ES-I3 (cell line): ENCODE results near the gene PDS5B.

Experiments
- H3K36me3 ChIP-seq: 2 replicates; pipeline ENCODE4 v1.6.1; 2013; ENCODE audit warnings: mild to moderate bottlenecking, low read length, control low read depth, moderate library complexity; ENCODE audit not compliant: insufficient read depth
- H3K4me1 ChIP-seq: 2 replicates; pipeline ENCODE4 v1.6.1; 2013; ENCODE audit warnings: mild to moderate bottlenecking, control low read depth, low read length; ENCODE audit not compliant: insufficient read depth
- H3K9ac ChIP-seq: 2 replicates; pipeline ENCODE4 v1.6.1; 2013; ENCODE audit warnings: low read depth, mild to moderate bottlenecking, low read length, moderate library complexity
- H3K9me3 ChIP-seq: 2 replicates; pipeline ENCODE4 v1.6.1; 2013; ENCODE audit warnings: mild to moderate bottlenecking, low read length, moderate library complexity; ENCODE audit not compliant: control insufficient read depth, insufficient read depth

PDS5B gene

GRCh38 chr13:32734511-32734910 lies 148.3 kb downstream of the PDS5B start:
- peaks cover 8% of the 10 kb centered on the region; the same call in 1 of the 2 replicates for H3K4me1 ChIP-seq
- no peak overlapping the region for H3K9ac ChIP-seq
- H3K9me3 ChIP-seq: no peaks in the 10 kb centered on the region
- no peaks in the 10 kb centered on the region for H3K36me3 ChIP-seq

- no peak overlapping the region for H3K9ac ChIP-seq
- H3K4me1 ChIP-seq: peaks cover 7% of the 10 kb centered on the region; the same call in 1 of the 2 replicates
- H3K9me3 ChIP-seq: no peaks in the 10 kb centered on the region
- H3K36me3 ChIP-seq: no peaks in the 10 kb centered on the region
Observed at GRCh38 chr13:32735859-32736258, 149.6 kb downstream of the PDS5B start.

- Histone ChIP-seq H3K36me3 (no peaks in the 10 kb centered on the region), H3K4me1 (no peaks in the 10 kb centered on the region), H3K9ac (no peak overlapping the region), H3K9me3 (no peaks in the 10 kb centered on the region)
Observed at GRCh38 chr13:32736648-32737047, 150.4 kb downstream of the PDS5B start.

GRCh38 chr13:32737111-32737571 lies 150.9 kb downstream of the PDS5B start:
- no peaks in the 10 kb centered on the region for H3K4me1 ChIP-seq
- no peak overlapping the region for H3K9ac ChIP-seq
- H3K9me3 ChIP-seq: no peaks in the 10 kb centered on the region
- H3K36me3 ChIP-seq: no peaks in the 10 kb centered on the region

GRCh38 chr13:32737679-32738078 lies 151.4 kb downstream of the PDS5B start:
- no peaks in the 10 kb centered on the region for H3K36me3 ChIP-seq
- no peaks in the 10 kb centered on the region for H3K9me3 ChIP-seq
- no peaks in the 10 kb centered on the region for H3K4me1 ChIP-seq
- no peak overlapping the region for H3K9ac ChIP-seq

GRCh38 chr13:32745509-32745908 lies 159.3 kb downstream of the PDS5B start:
- H3K9ac ChIP-seq: no peak overlapping the region
- H3K4me1 ChIP-seq: no peaks in the 10 kb centered on the region
- no peaks in the 10 kb centered on the region for H3K36me3 ChIP-seq
- H3K9me3 ChIP-seq: no peaks in the 10 kb centered on the region

- Histone ChIP-seq H3K9me3 (no peaks in the 10 kb centered on the region), H3K4me1 (no peaks in the 10 kb centered on the region), H3K36me3 (no peaks in the 10 kb centered on the region), H3K9ac (no peak overlapping the region)
Observed at GRCh38 chr13:32746474-32746873, 160.2 kb downstream of the PDS5B start.

- H3K4me1 ChIP-seq: no peaks in the 10 kb centered on the region
- H3K9ac ChIP-seq: no peak overlapping the region
- H3K9me3 ChIP-seq: no peaks in the 10 kb centered on the region
- no peaks in the 10 kb centered on the region for H3K36me3 ChIP-seq
Observed at GRCh38 chr13:32748305-32748704, 162.1 kb downstream of the PDS5B start.

- no peaks in the 10 kb centered on the region for H3K4me1 ChIP-seq
- no peak overlapping the region for H3K9ac ChIP-seq
- H3K9me3 ChIP-seq: no peaks in the 10 kb centered on the region
- no peaks in the 10 kb centered on the region for H3K36me3 ChIP-seq
Observed at GRCh38 chr13:32751340-32751739, 165.1 kb downstream of the PDS5B start.

GRCh38 chr13:32752311-32752710 lies 166.1 kb downstream of the PDS5B start:
- H3K9ac ChIP-seq: no peak overlapping the region
- no peaks in the 10 kb centered on the region for H3K36me3 ChIP-seq
- no peaks in the 10 kb centered on the region for H3K4me1 ChIP-seq
- H3K9me3 ChIP-seq: no peaks in the 10 kb centered on the region

GRCh38 chr13:32752997-32753606 lies 166.8 kb downstream of the PDS5B start:
- Histone ChIP-seq H3K4me1 (no peaks in the 10 kb centered on the region), H3K9ac (no peak overlapping the region), H3K36me3 (no peaks in the 10 kb centered on the region), H3K9me3 (no peaks in the 10 kb centered on the region)

GRCh38 chr13:32754179-32754578 lies 167.9 kb downstream of the PDS5B start:
- H3K4me1 ChIP-seq: no peaks in the 10 kb centered on the region
- H3K9me3 ChIP-seq: no peaks in the 10 kb centered on the region
- H3K36me3 ChIP-seq: no peaks in the 10 kb centered on the region
- no peak overlapping the region for H3K9ac ChIP-seq

- no peak overlapping the region for H3K9ac ChIP-seq
- 0 out of 2 replicates have a peak, but pooled peaks cover 5% of the 10 kb centered on the region for H3K36me3 ChIP-seq
- H3K4me1 ChIP-seq: no peaks in the 10 kb centered on the region
- H3K9me3 ChIP-seq: no peaks in the 10 kb centered on the region
Observed at GRCh38 chr13:32759152-32759551, 172.9 kb downstream of the PDS5B start.

- H3K36me3 ChIP-seq: 0 out of 2 replicates have a peak, but pooled peaks cover 5% of the 10 kb centered on the region
- H3K4me1 ChIP-seq: no peaks in the 10 kb centered on the region
- no peak overlapping the region for H3K9ac ChIP-seq
- no peaks in the 10 kb centered on the region for H3K9me3 ChIP-seq
Observed at GRCh38 chr13:32761472-32761871, 175.2 kb downstream of the PDS5B start.

- H3K9me3 ChIP-seq: no peaks in the 10 kb centered on the region
- H3K4me1 ChIP-seq: no peaks in the 10 kb centered on the region
- H3K9ac ChIP-seq: no peak overlapping the region
- no peaks in the 10 kb centered on the region for H3K36me3 ChIP-seq
Observed at GRCh38 chr13:32779119-32779518, 192.9 kb downstream of the PDS5B start.
